ENCODE data around the gene TRIM45.

Gene TRIM45

GRCh38 chr1:117150316-117150715 lies 28.8 kb upstream of the TRIM45 start:
- H3K27ac ChIP-seq, result no peak overlapping the region
- TF ChIP-seq CTCF (conservative IDR thresholded peaks at IDR 0.05), result peak; percentile 10; the same call in 1 of the 2 replicates

GRCh38 chr1:117147856-117148588 lies 26.5 kb upstream of the TRIM45 start:
- no peak for TF ChIP-seq CTCF (conservative IDR thresholded peaks at IDR 0.05)
- no peak overlapping the region; the same call in 1 of the 2 replicates for H3K27ac ChIP-seq

GRCh38 chr1:117147341-117147831 lies 25.8 kb upstream of the TRIM45 start:
- no peak for TF ChIP-seq CTCF (conservative IDR thresholded peaks at IDR 0.05)
- no peak overlapping the region; the same call in 1 of the 2 replicates for H3K27ac ChIP-seq

GRCh38 chr1:117146575-117147340 lies 25.2 kb upstream of the TRIM45 start:
- TF ChIP-seq CTCF (conservative IDR thresholded peaks at IDR 0.05), result no peak
- no peak overlapping the region for H3K27ac ChIP-seq

GRCh38 chr1:117146072-117146471 lies 24.5 kb upstream of the TRIM45 start:
- H3K27ac ChIP-seq, result no peak overlapping the region
- no peak for TF ChIP-seq CTCF (conservative IDR thresholded peaks at IDR 0.05)

GRCh38 chr1:117143871-117144270 lies 22.3 kb upstream of the TRIM45 start:
- TF ChIP-seq CTCF (conservative IDR thresholded peaks at IDR 0.05), result no peak
- H3K27ac ChIP-seq, result no peak overlapping the region

GRCh38 chr1:117143172-117143571 lies 21.6 kb upstream of the TRIM45 start:
- H3K27ac ChIP-seq, result no peak overlapping the region

More at GRCh38 chr1:117143172-117143571, 21.6 kb upstream of the TRIM45 start:
- TF ChIP-seq CTCF (conservative IDR thresholded peaks at IDR 0.05), result no peak
